Neural cell (in vitro differentiated cells): ENCODE results near the gene SPTSSA. TPM values are rescaled to one million over a fixed set of nuclear protein-coding genes. Genes with fewer than 3 reads are reported as not detected.
A peak's percentile ranks its signal among the peaks of the same experiment; 100 is the strongest.

Experiments used
- H2AFZ ChIP-seq: fragments of 200-600, 300-800 bp; sonication (generic), shearing (Covaris generic); 2 replicates; pipeline ENCODE4 v1.6.0; 2014; ENCODE audit warnings: low read depth, mild to moderate bottlenecking, antibody characterized with exemption, low read length, moderate library complexity
- H3F3A ChIP-seq: fragments of 200-600 bp; shearing (Covaris generic); 2 replicates; pipeline ENCODE4 v1.6.1; 2016; ENCODE audit warnings: mild to moderate bottlenecking, moderate library complexity, mixed read lengths, antibody characterized with exemption, low read length; ENCODE audit not compliant: insufficient read depth, poor library complexity, severe bottlenecking
- H3K27ac ChIP-seq: fragments of 200-600, 300-800 bp; sonication (generic), shearing (Covaris generic); 2 replicates; pipeline ENCODE4 v1.5.1; 2014; ENCODE audit warnings: mild to moderate bottlenecking, low read length, moderate library complexity
- H3K27me3 ChIP-seq: fragments of 300-800, 200-600 bp; sonication (generic), shearing (Covaris generic); 2 replicates; pipeline ENCODE4 v1.6.0; 2014; ENCODE audit warnings: mild to moderate bottlenecking, low read depth, low read length, moderate library complexity; ENCODE audit not compliant: insufficient read depth
- H3K36me3 ChIP-seq: fragments of 300-800, 200-600 bp; sonication (generic), shearing (Covaris generic); 2 replicates; pipeline ENCODE4 v1.5.1; 2014; ENCODE audit warnings: mild to moderate bottlenecking, antibody characterized with exemption, low read length, moderate library complexity; ENCODE audit not compliant: insufficient read depth
- H3K4me2 ChIP-seq: fragments of 300-800, 200-600 bp; sonication (generic), shearing (Covaris generic); 2 replicates; pipeline ENCODE4 v1.6.0; 2014; ENCODE audit warnings: mild to moderate bottlenecking, low read length
- H3K4me3 ChIP-seq: fragments of 300-800, 200-600 bp; sonication (generic), shearing (Covaris generic); 2 replicates; pipeline ENCODE4 v1.5.1; 2014; ENCODE audit warnings: mild to moderate bottlenecking, low read length, moderate library complexity
- H3K79me2 ChIP-seq: fragments of 200-600 bp; shearing (Covaris generic); replicated peaks from 2 replicates; pipeline ENCODE4 v1.6.0; 2014; ENCODE audit warnings: mild to moderate bottlenecking, low read length, moderate library complexity; ENCODE audit not compliant: insufficient read depth
- H3K9ac ChIP-seq: fragments of 300-800, 200-600 bp; sonication (generic), shearing (Covaris generic); 2 replicates; pipeline ENCODE4 v1.6.1; 2016; ENCODE audit warnings: mild to moderate bottlenecking, low read length, mixed read lengths
- H3K9me2 ChIP-seq: fragments of 200-600 bp; shearing (Covaris generic); 2 replicates; pipeline ENCODE4 v1.6.1; 2016; ENCODE audit warnings: mild to moderate bottlenecking, low read length, mixed read lengths; ENCODE audit not compliant: insufficient read depth
- H3K9me3 ChIP-seq: fragments of 200-600, 300-800 bp; sonication (generic), shearing (Covaris generic); 2 replicates; pipeline ENCODE4 v1.6.1; 2016; ENCODE audit warnings: mild to moderate bottlenecking, mixed run types, low read length, moderate library complexity, mixed read lengths
- H4K20me1 ChIP-seq: fragments of 200-600 bp; shearing (Covaris generic); 2 replicates; pipeline ENCODE4 v1.6.1; 2016; ENCODE audit warnings: mild to moderate bottlenecking, mixed run types; ENCODE audit not compliant: insufficient read depth
- EP300 ChIP-seq: fragments of 450-650 bp; conservative IDR thresholded peaks from 2 replicates; pipeline ENCODE4 v1.6.1; 2014; ENCODE audit warnings: antibody characterized with exemption, mild to moderate bottlenecking, moderate library complexity; ENCODE audit not compliant: poor library complexity, severe bottlenecking
- EZH2 ChIP-seq: fragments of 200-600, 300-800 bp; shearing (Covaris generic), sonication (generic); IDR thresholded peaks from 2 replicates; pipeline ENCODE4 v1.6.1; 2014; ENCODE audit warnings: antibody characterized with exemption, low read length, borderline replicate concordance, mild to moderate bottlenecking; ENCODE audit not compliant: insufficient read depth, poor library complexity, severe bottlenecking
- MXI1 ChIP-seq: fragments of 450-650 bp; conservative IDR thresholded peaks from 2 replicates; pipeline ENCODE4 v1.6.1; 2014; ENCODE audit warnings: antibody characterized with exemption, mild to moderate bottlenecking; ENCODE audit not compliant: poor library complexity, severe bottlenecking
- POLR2AphosphoS5 ChIP-seq: IDR thresholded peaks from 2 replicates; pipeline ENCODE4 v1.6.1; 2012
- RAD21 ChIP-seq: fragments of 450-650 bp; conservative IDR thresholded peaks from 2 replicates; pipeline ENCODE4 v1.6.1; 2014; ENCODE audit warnings: antibody characterized with exemption, mild to moderate bottlenecking, moderate library complexity
- SMC3 ChIP-seq: fragments of 450-650 bp; conservative IDR thresholded peaks from 2 replicates; pipeline ENCODE4 v1.6.1; 2014; ENCODE audit warnings: antibody characterized with exemption, mild to moderate bottlenecking, moderate library complexity; ENCODE audit not compliant: poor library complexity
- TAF1 ChIP-seq: IDR thresholded peaks from 2 replicates; pipeline ENCODE4 v1.6.1; 2012; ENCODE audit warnings: low read depth
- polyA plus RNA-seq: library from polyadenylated mRNA; depleted of rRNA; stranded (reverse); fragments of >200 nt; gene quantifications from 2 replicates; pipeline ENCODE4 v1.2.3, GENCODE V29; 2014
- TF ChIP-seq, protein P1 (sequence below): fragments of 450-650 bp; IDR thresholded peaks from 2 replicates; pipeline ENCODE4 v1.5.1; 2014; ENCODE audit warnings: antibody characterized with exemption, mild to moderate bottlenecking, moderate library complexity; ENCODE audit not compliant: poor library complexity, severe bottlenecking
- TF ChIP-seq, protein P2 (sequence below): IDR thresholded peaks from 2 replicates; pipeline ENCODE4 v1.6.1; 2012; ENCODE audit warnings: borderline replicate concordance

The SPTSSA gene
- polyA plus RNA-seq, 1 donor from 2014 or later: 16.0 TPM

DNA sequence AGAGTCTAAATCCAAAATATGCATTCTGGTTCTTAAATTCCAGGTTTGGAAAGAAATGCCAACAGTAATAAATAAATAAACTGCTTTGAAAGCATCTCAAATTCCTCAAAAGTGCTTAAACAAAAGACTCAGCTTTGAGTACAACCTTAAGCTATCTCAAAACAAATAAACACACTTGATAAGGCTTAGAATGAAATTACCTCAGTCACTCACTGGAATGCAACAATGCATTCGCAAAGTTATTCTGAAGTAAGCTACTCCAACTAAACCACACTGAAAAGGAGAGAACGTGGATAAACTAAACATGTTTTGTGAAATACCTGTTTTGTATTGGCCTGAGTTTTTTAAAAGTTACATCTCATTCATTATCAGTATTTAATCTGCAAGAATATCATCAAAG is 1.2 kb downstream of the SPTSSA start:
- no peak overlapping the region for H2AFZ ChIP-seq
- peak overlapping the region; percentile 82 for H3K4me3 ChIP-seq
- no peaks in the 10 kb centered on the region for H3K27me3 ChIP-seq
- no peaks in the 10 kb centered on the region for H3F3A ChIP-seq
- peak overlapping the region; percentile 45 for H3K4me2 ChIP-seq
- no peaks in the 10 kb centered on the region for H4K20me1 ChIP-seq
- H3K27ac ChIP-seq: no peak overlapping the region
- TF ChIP-seq SMC3: no peak
- TF ChIP-seq MXI1: no peak
- TF ChIP-seq TAF1: no peak
- no peak for TF ChIP-seq RAD21
- TF ChIP-seq, protein P1, sequence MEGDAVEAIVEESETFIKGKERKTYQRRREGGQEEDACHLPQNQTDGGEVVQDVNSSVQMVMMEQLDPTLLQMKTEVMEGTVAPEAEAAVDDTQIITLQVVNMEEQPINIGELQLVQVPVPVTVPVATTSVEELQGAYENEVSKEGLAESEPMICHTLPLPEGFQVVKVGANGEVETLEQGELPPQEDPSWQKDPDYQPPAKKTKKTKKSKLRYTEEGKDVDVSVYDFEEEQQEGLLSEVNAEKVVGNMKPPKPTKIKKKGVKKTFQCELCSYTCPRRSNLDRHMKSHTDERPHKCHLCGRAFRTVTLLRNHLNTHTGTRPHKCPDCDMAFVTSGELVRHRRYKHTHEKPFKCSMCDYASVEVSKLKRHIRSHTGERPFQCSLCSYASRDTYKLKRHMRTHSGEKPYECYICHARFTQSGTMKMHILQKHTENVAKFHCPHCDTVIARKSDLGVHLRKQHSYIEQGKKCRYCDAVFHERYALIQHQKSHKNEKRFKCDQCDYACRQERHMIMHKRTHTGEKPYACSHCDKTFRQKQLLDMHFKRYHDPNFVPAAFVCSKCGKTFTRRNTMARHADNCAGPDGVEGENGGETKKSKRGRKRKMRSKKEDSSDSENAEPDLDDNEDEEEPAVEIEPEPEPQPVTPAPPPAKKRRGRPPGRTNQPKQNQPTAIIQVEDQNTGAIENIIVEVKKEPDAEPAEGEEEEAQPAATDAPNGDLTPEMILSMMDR: no peak
- TF ChIP-seq, protein P2, sequence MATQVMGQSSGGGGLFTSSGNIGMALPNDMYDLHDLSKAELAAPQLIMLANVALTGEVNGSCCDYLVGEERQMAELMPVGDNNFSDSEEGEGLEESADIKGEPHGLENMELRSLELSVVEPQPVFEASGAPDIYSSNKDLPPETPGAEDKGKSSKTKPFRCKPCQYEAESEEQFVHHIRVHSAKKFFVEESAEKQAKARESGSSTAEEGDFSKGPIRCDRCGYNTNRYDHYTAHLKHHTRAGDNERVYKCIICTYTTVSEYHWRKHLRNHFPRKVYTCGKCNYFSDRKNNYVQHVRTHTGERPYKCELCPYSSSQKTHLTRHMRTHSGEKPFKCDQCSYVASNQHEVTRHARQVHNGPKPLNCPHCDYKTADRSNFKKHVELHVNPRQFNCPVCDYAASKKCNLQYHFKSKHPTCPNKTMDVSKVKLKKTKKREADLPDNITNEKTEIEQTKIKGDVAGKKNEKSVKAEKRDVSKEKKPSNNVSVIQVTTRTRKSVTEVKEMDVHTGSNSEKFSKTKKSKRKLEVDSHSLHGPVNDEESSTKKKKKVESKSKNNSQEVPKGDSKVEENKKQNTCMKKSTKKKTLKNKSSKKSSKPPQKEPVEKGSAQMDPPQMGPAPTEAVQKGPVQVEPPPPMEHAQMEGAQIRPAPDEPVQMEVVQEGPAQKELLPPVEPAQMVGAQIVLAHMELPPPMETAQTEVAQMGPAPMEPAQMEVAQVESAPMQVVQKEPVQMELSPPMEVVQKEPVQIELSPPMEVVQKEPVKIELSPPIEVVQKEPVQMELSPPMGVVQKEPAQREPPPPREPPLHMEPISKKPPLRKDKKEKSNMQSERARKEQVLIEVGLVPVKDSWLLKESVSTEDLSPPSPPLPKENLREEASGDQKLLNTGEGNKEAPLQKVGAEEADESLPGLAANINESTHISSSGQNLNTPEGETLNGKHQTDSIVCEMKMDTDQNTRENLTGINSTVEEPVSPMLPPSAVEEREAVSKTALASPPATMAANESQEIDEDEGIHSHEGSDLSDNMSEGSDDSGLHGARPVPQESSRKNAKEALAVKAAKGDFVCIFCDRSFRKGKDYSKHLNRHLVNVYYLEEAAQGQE: no peak
- TF ChIP-seq EP300: no peak
- TF ChIP-seq EZH2: no peak
- no peak for TF ChIP-seq POLR2AphosphoS5
- H3K9me2 ChIP-seq: no peaks in the 10 kb centered on the region
- no peaks in the 10 kb centered on the region for H3K36me3 ChIP-seq
- H3K9ac ChIP-seq: peak overlapping the region; percentile 79
- H3K79me2 ChIP-seq: peaks cover 24% of the 10 kb centered on the region
- no peaks in the 10 kb centered on the region for H3K9me3 ChIP-seq

DNA sequence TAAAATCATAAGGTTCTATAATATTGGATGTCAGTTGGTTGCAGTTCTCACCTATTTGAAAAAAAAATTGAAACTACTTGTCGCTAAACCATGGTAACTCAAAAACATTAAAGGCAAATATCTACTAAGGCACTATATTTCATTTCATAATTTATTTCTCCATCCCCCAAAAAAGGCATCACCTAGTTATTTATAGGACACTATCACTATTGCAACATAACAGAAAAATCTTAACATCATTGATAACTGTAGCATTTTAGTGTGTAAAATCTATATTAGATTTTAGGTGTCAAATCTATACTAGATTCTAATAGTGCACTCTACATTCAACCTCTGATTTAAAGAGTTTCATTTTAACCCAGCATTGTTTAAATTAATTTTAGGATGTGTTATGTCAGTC is 1.7 kb downstream of the SPTSSA start:
- TF ChIP-seq TAF1 (no peak), SMC3 (no peak), EP300 (no peak), MXI1 (no peak), EZH2 (no peak), RAD21 (no peak), POLR2AphosphoS5 (no peak)
- TF ChIP-seq, protein P1: no peak
- TF ChIP-seq, protein P2: no peak
- peaks cover 27% of the 10 kb centered on the region for H3K79me2 ChIP-seq
- H3K4me2 ChIP-seq: peak overlapping the region; percentile 45
- no peaks in the 10 kb centered on the region for H3K9me3 ChIP-seq
- no peak overlapping the region for H3K9ac ChIP-seq
- H3K27ac ChIP-seq: no peak overlapping the region
- no peaks in the 10 kb centered on the region for H3K27me3 ChIP-seq
- no peak overlapping the region for H2AFZ ChIP-seq
- no peaks in the 10 kb centered on the region for H3K36me3 ChIP-seq
- H3K4me3 ChIP-seq: peak overlapping the region; percentile 82
- no peaks in the 10 kb centered on the region for H3K9me2 ChIP-seq
- no peaks in the 10 kb centered on the region for H3F3A ChIP-seq
- no peaks in the 10 kb centered on the region for H4K20me1 ChIP-seq
